HG02852 (cell line): ENCODE data around the gene CIB4.

Experiments
- ATAC-seq: cut with Tn5 transposase; IDR thresholded peaks from one replicate; pipeline ENCODE4 v1.9.1; 2021; ENCODE audit warnings: mild to moderate bottlenecking, moderate library complexity; ENCODE audit not compliant: unreplicated experiment

Gene CIB4

DNA sequence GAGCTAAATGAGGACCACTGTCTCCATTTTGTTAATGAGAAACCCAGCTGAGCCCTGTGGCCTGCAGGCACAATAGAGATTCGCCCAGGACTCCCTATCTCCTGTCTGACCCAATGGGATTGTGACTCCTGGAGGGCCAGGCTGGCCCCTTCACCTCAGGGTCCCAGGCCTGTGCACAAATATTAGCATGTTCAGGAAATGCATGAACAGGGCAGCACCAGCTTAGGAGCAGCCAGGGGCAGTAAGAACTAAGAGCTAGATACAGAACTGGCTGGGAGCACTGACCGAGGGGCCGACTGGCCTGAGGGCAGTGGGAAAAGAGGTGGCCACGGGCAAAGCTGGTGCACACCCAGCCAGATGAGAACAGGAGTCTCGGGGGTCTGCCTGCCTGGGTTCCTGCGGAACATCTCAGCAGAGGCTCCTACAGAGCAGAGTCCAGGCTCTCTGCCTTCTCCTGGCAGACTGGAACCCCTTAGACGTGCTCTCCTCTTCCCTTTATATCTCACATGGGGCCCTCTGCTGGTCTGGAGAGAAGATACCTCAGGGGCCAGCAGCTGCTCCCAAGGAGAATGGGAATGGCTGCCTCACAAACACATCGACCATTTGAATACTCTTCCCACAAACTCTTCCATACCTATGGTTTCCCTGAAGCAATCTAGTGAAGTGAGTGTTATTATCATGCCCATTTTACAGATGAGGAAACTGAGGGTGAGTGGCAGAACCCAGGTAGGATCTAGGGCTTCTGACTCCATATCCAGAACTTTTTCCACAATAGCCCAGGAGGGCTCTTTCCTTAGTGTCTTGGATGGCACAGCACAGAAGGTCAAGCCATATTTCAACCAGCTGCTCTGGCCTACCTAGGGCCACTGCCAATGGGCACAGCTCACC lies 85.7 kb downstream of the CIB4 start:
- no peak for ATAC-seq

DNA sequence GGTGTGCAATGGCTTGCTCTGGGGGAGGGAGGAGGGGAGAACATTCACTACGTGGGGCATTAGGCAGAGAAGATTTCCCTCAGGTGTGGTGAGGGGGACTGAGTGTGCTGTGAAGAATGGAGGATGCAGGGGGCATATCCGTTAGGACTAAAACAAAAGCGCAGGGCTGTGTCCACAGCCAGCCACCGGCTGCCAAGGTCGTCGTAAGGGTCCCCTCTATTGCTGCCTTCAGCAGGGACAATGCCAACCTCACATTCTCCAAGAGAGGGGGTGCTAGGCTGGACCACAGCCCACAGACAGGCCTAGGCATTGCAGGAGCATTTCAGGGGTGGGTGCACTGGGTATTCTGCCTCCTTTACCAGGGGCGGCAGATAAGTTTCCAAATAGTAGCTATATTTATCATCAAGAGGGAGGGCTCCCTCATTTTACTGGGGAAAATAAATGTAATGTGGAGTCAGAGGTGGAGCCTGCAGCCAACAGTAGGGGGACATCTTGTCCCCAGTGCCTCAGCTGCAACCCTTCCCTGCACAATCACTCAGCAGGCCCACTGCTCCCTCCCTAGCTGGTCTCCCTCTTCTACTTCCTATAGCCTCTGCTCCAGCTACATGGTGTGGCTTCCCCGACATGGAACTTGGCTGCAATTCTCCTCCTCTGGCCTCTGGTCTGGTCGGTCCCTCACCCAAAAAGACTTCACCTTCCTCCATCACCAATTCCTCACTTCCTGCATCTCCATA lies 88.4 kb downstream of the CIB4 start:
- no peak for ATAC-seq

DNA sequence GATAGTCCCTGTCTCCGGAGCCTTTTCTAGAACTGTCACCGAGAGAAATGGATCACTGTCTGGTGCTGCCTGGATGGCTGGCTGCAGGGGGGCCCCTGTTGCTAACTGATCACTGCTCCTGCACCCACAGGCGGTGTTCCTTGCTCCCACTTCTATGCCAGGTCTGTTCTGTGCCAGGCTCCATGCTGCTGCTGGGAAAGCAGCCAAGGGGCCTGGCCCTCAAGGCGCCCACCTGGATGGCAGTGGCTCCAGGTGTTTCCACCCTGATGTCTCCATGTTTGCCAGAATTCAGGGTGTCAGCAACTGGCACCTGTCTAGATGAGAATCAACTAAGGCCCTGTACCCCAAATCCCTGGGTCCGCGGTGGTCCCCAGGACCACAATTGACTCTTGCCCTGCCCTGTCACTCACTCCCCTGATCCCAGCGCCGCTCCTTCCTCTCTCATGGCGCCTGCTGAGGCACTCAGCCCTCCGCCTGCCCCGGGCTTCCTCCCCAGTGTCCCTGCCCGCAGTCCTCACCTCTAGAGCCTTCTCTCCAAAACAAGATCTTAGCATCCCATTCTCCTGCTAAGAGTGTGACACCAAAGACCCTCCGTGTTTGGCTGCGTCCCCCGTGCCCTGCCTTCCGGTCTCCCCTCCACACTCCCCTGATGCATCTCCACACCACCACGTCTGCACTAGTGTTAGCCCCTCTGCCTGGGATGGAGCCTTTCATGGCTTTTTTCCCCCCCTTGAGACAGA lies 90.7 kb downstream of the CIB4 start:
- no peak for ATAC-seq

DNA sequence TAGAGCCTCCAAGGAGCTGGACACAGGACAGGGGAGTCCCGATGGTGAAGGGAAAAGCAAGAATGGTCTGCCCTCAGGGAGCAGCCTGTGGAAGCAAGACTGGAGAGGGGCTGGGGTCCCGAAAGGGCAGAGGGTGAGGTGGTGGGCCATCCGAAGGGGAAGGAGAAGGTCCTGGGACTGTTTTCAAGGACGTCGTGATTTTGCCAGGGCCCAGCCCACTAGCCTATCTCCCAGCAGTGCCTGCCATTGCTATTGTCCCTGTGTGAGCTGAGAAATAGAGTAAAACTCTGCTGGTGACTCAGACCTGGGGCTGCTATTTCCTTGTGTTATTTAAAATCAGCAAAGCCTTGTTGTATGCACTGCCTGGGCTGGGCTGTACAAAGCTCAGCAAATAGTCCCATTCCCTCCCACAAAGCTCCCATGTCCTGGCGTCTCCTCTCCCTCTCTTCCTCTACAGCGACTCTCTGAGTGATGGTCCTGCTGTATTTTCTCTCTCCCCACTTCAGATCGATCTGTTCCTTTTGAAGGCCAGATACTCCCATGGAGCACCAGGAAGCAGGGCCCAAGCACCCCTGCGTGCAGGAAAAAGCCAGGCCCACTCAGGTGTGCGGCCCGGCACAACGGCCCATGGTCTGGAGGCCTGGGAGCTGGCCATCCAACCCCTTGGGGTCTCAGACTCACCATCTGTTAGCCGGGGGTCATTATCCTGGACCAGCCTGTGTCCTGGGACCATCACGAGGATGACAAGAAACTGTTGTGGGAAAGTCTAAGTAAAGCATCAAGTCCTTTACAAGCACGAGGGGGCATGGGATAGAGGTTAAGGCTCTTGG lies 98.3 kb downstream of the CIB4 start:
- no peak for ATAC-seq

DNA sequence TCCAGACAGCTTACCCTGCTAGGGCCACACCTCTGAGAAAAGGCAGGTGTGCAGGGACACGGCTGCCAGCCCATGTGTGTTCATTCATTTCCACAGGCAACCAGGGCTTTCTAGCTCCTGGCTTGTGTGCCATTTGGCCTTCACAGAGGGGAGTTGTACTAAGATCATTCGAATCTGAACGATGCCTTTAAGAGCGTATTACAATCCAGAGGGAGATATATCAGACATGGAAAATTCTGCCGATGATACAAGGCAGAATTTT lies 99.0 kb downstream of the CIB4 start:
- ATAC-seq, result no peak

DNA sequence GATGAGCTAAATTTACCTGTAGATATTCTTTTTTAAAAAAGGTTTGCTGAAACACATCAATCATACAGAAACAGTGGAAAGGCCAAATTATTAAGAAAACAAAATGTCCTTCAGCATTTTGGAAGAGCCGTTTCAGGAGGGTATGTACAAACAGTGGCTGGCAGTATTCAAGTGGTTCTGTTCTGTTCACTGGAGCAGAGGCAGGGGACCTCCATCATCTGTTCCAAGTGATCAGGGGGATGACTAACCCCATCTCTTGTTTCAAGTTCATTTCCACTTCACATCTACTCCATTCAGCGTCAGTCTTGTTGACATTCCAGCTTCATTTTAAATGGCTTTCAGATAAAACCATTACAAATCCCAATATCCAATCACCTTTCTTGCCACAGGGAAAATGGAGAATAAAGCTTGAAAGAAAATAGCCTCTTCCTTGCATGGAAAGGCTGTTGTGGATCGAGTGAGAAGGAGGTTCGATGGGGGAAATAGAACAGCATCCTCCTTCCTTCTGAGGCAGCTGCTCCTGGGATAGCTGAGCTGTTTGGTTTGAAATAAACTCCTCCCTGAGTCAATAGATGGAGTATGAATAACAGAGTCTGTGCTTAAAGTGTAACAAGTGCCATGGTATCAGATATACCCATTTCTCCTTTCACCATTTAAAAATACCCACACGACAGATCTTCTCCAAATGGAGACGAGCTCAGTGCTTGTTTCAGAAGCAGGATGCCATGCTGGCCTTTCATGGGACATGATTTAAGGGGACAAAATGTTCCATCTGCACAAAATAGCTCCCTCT lies 99.6 kb downstream of the CIB4 start:
- ATAC-seq, result no peak

DNA sequence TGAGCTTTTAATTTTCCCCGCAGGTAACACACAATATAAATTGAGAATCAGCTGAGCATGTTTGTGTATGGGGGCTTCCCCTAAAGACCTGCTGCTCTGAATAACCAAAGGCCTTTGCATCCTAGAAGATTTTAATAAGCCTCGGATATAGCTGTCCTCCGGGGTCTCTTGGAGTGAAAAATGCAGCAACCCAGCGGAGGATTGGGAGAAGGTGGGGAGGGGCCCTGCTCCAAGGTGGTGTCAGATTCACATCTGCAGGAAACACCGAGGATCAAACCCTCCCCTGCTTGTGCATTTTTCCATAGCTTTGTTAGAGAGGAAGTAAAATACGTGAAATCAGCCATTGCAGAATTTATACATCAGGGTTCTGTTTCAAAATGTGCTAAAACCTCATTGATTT lies 100.2 kb downstream of the CIB4 start:
- no peak for ATAC-seq

DNA sequence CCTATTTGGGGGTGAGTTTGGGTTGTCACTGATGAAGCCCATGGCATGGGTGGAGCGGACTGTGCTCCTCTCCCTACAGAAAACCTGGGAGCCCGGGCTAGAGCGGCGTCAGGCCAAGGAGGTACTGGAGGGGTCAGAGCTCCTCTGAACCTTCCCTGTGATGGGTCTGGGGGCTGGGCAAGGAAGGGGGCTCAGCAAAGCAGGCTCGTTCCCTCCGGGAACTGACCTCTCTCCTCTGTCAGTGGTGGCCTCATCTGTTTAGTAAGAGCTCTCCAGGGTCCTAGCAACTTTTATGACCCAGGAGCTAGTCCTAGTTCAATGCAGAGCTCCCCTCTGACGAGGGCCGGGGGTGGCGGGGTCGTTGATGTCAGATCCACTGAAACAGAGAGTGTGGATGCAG lies 100.9 kb downstream of the CIB4 start:
- ATAC-seq, result no peak

DNA sequence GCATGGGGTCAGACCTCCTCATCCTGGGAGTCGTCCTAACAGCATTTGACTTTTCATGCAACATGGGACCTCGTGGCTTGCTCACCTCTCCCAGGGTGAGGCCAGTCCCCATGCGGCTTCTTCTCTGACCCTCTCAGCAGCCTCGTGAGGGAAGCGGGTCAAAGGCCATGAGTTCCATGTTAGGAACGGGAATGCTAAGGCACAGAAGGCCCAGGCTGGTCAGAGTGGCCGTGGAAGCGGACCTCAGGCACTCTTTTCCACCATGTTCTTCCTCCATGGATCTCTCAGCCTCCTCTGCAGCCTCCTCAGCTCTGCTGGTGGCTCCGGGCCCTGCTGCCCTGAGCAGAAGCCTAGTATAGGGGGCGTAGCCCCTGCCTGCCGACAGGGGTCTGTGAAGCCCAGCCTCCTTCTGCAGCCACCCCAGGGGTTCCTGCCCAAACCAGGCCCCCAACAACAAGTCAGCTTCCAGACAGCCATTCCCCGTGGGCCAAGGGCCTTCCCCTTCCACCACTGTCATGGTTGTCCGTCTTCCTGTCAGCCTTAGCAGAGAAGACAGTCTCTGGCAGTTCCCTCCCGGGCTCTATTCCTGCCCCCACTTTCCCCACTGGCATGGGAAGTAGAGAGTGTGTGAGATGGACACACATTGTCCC lies 103.2 kb downstream of the CIB4 start:
- ATAC-seq, result no peak

DNA sequence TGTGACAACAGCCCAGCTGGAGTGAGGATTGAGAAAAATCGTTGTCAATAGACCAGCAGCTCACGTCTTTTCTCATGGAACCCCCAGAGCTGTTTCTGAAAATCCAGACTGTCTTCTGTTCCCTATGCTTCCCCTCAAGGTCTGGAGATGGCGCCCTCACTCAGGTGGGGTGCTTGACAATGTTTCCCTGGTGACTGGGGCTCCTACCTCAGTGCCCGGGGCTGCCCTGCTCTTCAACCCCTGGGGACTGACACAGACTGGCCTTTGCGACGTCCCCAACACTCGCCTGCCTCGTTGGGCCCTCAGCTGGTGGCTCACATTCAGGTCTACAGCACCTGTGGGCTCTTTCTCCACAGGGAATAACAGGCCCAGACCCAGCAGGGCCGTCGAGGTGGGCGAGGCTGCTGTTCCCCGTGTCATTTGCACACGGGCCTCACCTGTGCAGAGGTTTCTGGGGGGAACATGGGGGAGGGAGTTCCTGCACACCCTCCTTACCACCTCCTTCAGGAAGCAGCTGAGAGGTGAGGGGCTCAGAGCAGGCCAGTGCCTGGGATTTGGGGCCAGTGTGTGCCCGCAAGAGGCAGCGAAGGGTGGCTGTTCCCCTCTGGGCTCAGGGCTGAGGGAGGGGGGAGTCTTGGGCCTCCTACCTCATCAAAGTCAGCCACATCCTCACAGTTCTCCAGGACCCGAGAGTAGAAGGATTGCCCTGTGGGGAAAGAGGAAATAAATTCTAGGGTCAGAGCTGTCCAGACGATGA lies 103.9 kb downstream of the CIB4 start:
- no peak for ATAC-seq

DNA sequence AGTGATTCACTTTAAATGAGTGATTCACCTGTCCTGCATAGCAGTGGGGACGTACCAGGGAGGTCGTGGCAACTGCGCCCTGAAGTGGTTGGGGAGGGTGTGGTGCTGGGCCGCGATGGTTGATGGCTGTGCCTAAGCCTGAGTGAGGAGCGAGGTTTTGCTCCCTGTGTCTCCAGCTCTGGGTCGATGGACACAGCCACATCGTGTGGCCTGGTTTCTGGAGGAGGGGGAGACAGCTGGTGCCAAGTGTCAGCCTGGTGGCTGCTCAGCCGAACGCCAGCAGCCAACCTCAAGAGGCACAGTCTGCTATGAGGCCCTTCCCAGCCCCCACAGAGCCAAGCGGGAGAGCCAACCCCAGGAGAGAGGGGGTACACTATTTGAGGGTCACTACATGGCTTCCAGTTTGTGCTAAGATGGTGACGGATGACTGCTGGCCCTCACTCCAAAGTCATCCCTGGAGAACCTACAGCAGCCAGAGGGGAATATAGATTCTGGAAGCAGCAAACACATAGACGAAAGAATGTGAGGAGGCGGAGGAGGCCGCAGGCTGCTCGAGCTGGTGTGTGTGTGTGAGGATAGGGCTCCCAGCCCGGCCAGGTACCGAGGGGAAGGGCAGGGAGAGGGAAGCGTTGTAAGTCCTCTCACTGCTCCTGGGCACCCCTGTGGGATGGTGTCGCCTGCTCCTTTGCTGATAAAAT lies 104.6 kb downstream of the CIB4 start:
- ATAC-seq, result no peak

DNA sequence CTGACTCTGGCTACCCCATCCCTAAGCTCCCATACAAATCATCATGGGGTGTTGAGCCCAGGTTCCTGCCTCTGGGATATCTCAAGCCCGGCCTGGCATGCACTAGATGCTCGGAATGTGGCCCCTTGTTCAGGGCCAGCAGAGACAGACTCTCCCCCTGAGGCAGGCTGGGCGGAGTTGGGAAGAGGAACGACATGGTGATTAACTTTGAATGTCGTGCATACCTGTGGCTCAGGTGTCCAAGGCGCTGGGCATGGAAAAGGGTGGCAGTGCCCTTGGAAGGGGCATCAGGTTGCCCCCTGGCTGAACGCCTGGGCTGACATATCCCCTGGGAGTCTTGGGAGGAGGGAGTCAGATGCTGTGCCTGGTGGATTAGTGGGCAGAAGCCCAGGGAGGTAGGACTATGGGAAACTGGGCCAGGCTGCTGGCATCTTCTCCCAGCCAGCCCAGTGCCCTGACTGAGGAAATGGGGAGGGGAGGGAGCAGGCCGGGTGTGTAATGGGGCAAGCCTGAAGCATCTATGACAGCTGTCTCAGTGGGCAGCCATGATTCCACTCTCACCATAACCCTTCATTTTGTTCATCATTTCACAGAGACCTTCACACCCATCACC lies 105.4 kb downstream of the CIB4 start:
- no peak for ATAC-seq

DNA sequence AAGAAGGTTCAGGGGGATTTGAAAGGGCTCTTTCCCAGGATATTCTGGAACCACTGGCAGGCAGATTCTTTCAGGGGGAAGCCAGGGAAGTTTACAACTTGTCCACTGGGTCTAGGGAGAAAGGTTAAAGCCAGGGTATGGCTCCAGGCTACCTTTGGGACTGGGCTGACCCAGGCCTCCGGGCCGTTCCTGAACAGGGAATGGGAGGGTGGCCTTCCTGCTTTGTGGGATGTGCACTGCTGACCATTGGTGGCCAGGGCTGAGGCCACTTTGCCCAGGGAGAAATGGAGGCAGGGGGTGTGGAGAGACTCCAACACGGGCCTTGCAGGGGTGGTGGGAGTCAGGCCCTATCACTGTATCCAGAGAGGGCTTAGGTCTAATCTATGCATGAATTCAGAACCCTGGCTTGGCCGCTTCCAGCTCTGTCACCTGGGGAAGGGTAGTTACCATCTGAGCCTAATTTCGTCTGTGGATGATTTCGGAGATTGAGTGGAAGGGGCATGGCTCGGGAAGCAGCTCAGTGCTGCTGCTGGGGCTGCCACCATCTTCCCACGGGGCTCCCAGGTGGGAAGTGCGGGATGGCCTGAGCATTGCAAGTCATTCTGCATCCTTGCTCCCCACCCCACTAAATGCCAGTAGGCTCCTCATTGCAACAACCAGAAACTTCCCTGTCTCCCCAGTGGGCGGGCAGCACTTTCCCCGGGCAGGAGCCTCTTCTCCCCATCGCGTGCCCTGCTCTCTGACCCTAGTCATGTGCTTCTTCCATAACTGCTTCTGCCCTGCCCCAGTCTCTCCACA lies 106.1 kb downstream of the CIB4 start:
- ATAC-seq, result no peak

DNA sequence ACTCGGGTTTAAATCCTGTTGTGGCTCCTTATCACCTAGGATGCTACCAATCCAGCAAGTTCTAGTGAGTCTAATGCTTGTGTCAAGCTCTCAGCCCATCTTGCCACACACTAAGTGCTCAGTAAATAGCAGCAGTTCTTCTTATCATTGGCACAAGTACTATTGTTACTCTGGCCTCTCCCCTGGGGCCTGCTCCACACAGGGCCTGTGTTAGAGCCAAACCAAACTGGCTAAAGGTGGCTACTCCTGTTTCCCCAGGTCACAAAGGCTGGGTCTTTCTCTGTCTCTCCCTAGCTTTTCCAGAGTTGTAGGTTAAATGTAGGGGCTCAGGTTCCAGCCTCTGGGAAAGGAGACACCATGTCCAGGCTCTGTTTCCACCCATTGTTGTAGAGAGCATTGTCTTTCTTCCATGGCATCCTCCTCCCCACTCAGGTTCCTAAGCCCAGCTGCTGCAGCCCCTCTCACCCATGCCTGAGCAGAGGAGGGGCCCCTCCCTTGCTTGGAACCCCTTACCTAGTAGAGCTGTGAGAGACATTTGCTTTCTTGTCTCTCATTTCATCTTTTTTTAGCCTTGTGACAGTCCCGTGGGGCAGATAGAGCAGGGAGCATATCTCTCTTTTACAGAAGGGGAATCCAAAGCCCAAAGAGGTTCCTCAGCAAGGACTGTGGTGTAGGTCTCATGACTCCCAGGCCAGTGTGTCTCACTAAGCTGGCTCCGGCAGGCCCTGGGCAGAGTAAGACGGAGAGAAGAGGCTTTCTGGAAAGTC lies 106.9 kb downstream of the CIB4 start:
- no peak for ATAC-seq

DNA sequence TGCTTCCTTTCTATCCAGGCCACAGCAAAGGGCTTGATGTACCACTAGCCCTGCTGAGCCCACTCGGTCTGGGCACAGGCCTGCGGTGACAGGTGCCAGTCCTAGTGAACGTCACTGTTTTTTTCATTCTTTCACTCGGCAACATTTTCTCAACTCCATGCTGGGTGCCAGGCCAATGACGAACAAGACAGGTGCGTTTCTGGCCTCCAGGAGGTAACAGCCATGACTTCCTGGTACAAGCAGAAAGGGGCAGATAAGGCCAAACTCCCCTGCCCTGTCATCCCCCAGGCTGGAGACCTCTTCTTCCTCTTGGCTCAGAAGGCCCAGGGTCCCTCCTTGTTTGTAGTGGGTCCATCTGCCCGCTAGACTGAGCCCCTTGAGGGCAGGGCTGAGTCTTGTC lies 107.5 kb downstream of the CIB4 start:
- ATAC-seq, result no peak
